HepG2 (cell line): ENCODE data around the gene ABCC9. TPM values are rescaled to one million over a fixed set of nuclear protein-coding genes. Genes with fewer than 3 reads are reported as not detected.

Experiments
- CEBPZ ChIP-seq: IDR thresholded peaks from 2 replicates; pipeline ENCODE4 v1.6.1; 2012; ENCODE audit warnings: low read length, improper control_type of control experiment
- MYPOP ChIP-seq: sonication (generic); formaldehyde crosslinking; IDR thresholded peaks from 2 replicates; pipeline ENCODE4 v1.8.1; 2023; ENCODE audit warnings: mild to moderate bottlenecking, moderate library complexity, missing genetic modification reagents
- PITX1 ChIP-seq: sonication (generic); formaldehyde crosslinking; IDR thresholded peaks from 2 replicates; pipeline ENCODE4 v1.5.1; 2020; ENCODE audit warnings: mild to moderate bottlenecking, missing genetic modification reagents
- RBM22 ChIP-seq: fragments of 200-400 bp; formaldehyde crosslinking; optimal IDR thresholded peaks from 2 replicates; pipeline ENCODE3; 2017; ENCODE audit warnings: mild to moderate bottlenecking, low read length, moderate library complexity
- ZBTB7A ChIP-seq: sonication (generic); formaldehyde crosslinking; IDR thresholded peaks from 2 replicates; pipeline ENCODE4 v1.8.0; 2022; ENCODE audit warnings: mild to moderate bottlenecking, missing genetic modification reagents
- ZFAT ChIP-seq: sonication (generic); formaldehyde crosslinking; conservative IDR thresholded peaks from 2 replicates; pipeline ENCODE4 v1.8.1; 2023; ENCODE audit warnings: missing genetic modification reagents, inconsistent platforms
- ZFP90 ChIP-seq: sonication (generic); formaldehyde crosslinking; IDR thresholded peaks from 2 replicates; pipeline ENCODE4 v1.8.0; 2022; ENCODE audit warnings: missing genetic modification reagents, mild to moderate bottlenecking, inconsistent platforms, borderline replicate concordance
- ZNF24 ChIP-seq: fragments of 450-650 bp; IDR thresholded peaks from 2 replicates; pipeline ENCODE4 v1.6.1; 2017; ENCODE audit warnings: antibody characterized with exemption, mild to moderate bottlenecking
- ZNF564 ChIP-seq: sonication (generic); formaldehyde crosslinking; IDR thresholded peaks from 2 replicates; pipeline ENCODE4 v1.8.1; 2023; ENCODE audit warnings: mild to moderate bottlenecking, missing genetic modification reagents
- ZNF580 ChIP-seq: IDR thresholded peaks from 2 replicates; pipeline ENCODE4 v1.6.1; 2016; ENCODE audit warnings: low read depth, borderline replicate concordance
- ZNF652 ChIP-seq: IDR thresholded peaks from 2 replicates; pipeline ENCODE4 v1.6.1; 2016; ENCODE audit warnings: low read depth, borderline replicate concordance
- polyA plus RNA-seq, 8 experiments: library from polyadenylated mRNA; depleted of rRNA in 3 of 8; stranded (reverse) in 7 of 8; unstranded in 1 of 8; fragments of >200 nt; fragmentation: Illumina TruSeq in 4 of 8; extraction: Trizol in 4 of 8; gene quantifications; 2 replicates each; pipeline versions ENCODE4 v1.2.1 to v1.2.3, GENCODE V29; 2011 to 2016; ENCODE audit warnings: low read depth in 4 of 8, missing spikeins in 1 of 8, mixed read lengths in 1 of 8; ENCODE audit not compliant: insufficient read depth in 1 of 8
- total RNA-seq, 5 experiments: library from RNA; depleted of rRNA; stranded (reverse); fragments of >200 nt; fragmentation: Illumina TruSeq; extraction: Trizol; gene quantifications; 2 replicates each; pipeline ENCODE4 v1.2.3, GENCODE V29; 2016; ENCODE audit warnings: low read depth in 1 of 5
- TF ChIP-seq, protein P1 (sequence below): sonication (generic); formaldehyde crosslinking; IDR thresholded peaks from 2 replicates; pipeline ENCODE4 v1.5.0; 2020; ENCODE audit warnings: mild to moderate bottlenecking, missing genetic modification reagents
- TF ChIP-seq, protein P2 (sequence below): sonication (generic); formaldehyde crosslinking; IDR thresholded peaks from 2 replicates; pipeline ENCODE4 v1.5.0; 2020; ENCODE audit warnings: missing genetic modification reagents
- TF ChIP-seq, protein P3 (sequence below): sonication (generic); formaldehyde crosslinking; IDR thresholded peaks from 2 replicates; pipeline ENCODE4 v1.4.0; 2020; ENCODE audit warnings: missing genetic modification reagents

Gene ABCC9
- total and polyA plus RNA-seq, 2 of the 13 experiments (the other 11 are each of a cell fraction or from before 2014, with no cell fraction given): not detected

DNA sequence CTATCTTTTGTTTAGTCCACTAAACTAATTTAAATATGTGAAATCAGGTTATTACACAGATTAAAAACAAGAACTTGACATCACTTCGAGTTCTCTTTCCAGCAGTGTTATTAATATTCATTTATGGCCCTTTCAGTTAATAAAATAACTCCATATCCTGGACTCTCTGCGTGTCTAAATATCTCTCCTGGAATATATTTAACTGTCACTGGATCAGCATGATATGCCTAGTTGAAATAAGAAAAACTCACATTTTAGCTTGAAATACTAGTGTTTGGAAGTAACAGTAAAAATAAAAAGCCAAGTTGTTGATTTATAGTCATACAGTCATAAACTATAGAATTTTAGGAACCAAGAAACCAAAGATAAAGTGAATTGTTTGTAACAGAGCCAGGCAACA is 45.6 kb downstream of the ABCC9 start (continued):
- TF ChIP-seq, protein P1, sequence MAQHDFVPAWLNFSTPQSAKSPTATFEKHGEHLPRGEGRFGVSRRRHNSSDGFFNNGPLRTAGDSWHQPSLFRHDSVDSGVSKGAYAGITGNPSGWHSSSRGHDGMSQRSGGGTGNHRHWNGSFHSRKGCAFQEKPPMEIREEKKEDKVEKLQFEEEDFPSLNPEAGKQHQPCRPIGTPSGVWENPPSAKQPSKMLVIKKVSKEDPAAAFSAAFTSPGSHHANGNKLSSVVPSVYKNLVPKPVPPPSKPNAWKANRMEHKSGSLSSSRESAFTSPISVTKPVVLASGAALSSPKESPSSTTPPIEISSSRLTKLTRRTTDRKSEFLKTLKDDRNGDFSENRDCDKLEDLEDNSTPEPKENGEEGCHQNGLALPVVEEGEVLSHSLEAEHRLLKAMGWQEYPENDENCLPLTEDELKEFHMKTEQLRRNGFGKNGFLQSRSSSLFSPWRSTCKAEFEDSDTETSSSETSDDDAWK (CRISPR knock-in tag): no peak
- TF ChIP-seq ZNF24: no peak
- TF ChIP-seq MYPOP: no peak
- no peak for TF ChIP-seq RBM22
- TF ChIP-seq ZNF652 (CRISPR knock-in tag): no peak
- no peak for TF ChIP-seq ZFAT (CRISPR knock-in tag)
- TF ChIP-seq, protein P2, sequence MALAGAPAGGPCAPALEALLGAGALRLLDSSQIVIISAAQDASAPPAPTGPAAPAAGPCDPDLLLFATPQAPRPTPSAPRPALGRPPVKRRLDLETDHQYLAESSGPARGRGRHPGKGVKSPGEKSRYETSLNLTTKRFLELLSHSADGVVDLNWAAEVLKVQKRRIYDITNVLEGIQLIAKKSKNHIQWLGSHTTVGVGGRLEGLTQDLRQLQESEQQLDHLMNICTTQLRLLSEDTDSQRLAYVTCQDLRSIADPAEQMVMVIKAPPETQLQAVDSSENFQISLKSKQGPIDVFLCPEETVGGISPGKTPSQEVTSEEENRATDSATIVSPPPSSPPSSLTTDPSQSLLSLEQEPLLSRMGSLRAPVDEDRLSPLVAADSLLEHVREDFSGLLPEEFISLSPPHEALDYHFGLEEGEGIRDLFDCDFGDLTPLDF: no peak
- TF ChIP-seq, protein P3, sequence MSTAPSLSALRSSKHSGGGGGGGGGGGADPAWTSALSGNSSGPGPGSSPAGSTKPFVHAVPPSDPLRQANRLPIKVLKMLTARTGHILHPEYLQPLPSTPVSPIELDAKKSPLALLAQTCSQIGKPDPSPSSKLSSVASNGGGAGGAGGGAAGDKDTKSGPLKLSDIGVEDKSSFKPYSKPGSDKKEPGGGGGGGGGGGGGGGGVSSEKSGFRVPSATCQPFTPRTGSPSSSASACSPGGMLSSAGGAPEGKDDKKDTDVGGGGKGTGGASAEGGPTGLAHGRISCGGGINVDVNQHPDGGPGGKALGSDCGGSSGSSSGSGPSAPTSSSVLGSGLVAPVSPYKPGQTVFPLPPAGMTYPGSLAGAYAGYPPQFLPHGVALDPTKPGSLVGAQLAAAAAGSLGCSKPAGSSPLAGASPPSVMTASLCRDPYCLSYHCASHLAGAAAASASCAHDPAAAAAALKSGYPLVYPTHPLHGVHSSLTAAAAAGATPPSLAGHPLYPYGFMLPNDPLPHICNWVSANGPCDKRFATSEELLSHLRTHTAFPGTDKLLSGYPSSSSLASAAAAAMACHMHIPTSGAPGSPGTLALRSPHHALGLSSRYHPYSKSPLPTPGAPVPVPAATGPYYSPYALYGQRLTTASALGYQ (CRISPR knock-in tag): no peak
- TF ChIP-seq ZNF564 (CRISPR knock-in tag): no peak
- TF ChIP-seq ZBTB7A (CRISPR knock-in tag): no peak
- TF ChIP-seq ZNF580 (CRISPR knock-in tag): no peak
- no peak for TF ChIP-seq ZFP90 (CRISPR knock-in tag)
- TF ChIP-seq CEBPZ: no peak
- TF ChIP-seq PITX1: no peak
